ENCODE results near the gene SLC25A26. TPM values are rescaled to one million over a fixed set of nuclear protein-coding genes. Genes with fewer than 3 reads are reported as not detected.

The SLC25A26 gene
- total RNA-seq, 2 experiments from 2014 or later: 22.6 TPM

- ChIA-PET CTCF (interaction anchor here (1.4 to 9.4 kb wide), 2 partner anchors 122 to 562 kb away, joined by 5 to 180 read pairs; no protein-coding TSS in a partner anchor), POLR2A (no interaction called here)
- H3K27me3 Mint-ChIP-seq: no peaks in the 10 kb centered on the region
- no peaks in the 10 kb centered on the region for H3K9me3 Mint-ChIP-seq
- DNase-seq: no peak
- H3K36me3 Mint-ChIP-seq: peaks cover 6% of the 10 kb centered on the region
- H3K27ac Mint-ChIP-seq: no peak overlapping the region
- intact Hi-C loops (cut with micrococcal nuclease): no loop called here
- no peak overlapping the region for H3K4me3 Mint-ChIP-seq
- peaks cover 6% of the 10 kb centered on the region for H3K4me1 Mint-ChIP-seq (ENCODE audit: low read depth)
Observed at GRCh38 chr3:66256806-66257205, 36.0 kb downstream of the SLC25A26 start.

- no peak for DNase-seq
- no peak overlapping the region for H3K27ac Mint-ChIP-seq
- H3K27me3 Mint-ChIP-seq: no peaks in the 10 kb centered on the region
- H3K36me3 Mint-ChIP-seq: peaks cover 6% of the 10 kb centered on the region
- no peak overlapping the region for H3K4me3 Mint-ChIP-seq
- ChIA-PET CTCF (interaction anchor here (1.1 to 1.6 kb wide), 2 partner anchors 18 to 562 kb away, joined by 4 read pairs; no protein-coding TSS in a partner anchor), POLR2A (no interaction called here)
- H3K4me1 Mint-ChIP-seq (ENCODE audit: low read depth): peaks cover 6% of the 10 kb centered on the region
- intact Hi-C loops (cut with micrococcal nuclease): no loop called here
- H3K9me3 Mint-ChIP-seq: no peaks in the 10 kb centered on the region
Observed at GRCh38 chr3:66259566-66260255, 38.9 kb downstream of the SLC25A26 start.

- Mint-ChIP-seq H3K27me3 (no peaks in the 10 kb centered on the region), H3K27ac (no peak overlapping the region), H3K36me3 (peaks cover 6% of the 10 kb centered on the region), H3K9me3 (no peaks in the 10 kb centered on the region), H3K4me3 (no peak overlapping the region), H3K4me1 (ENCODE audit: low read depth) (peaks cover 7% of the 10 kb centered on the region)
- ChIA-PET POLR2A (no interaction called here), CTCF (interaction anchor here (1.1 to 1.6 kb wide), 2 partner anchors 17 to 561 kb away, joined by 4 read pairs; no protein-coding TSS in a partner anchor)
- DNase-seq: no peak
- intact Hi-C loops (cut with micrococcal nuclease): no loop called here
Observed at GRCh38 chr3:66260431-66260830, 39.6 kb downstream of the SLC25A26 start.

- no peak overlapping the region for H3K27ac Mint-ChIP-seq
- intact Hi-C loops (cut with micrococcal nuclease): no loop called here
- no peaks in the 10 kb centered on the region for H3K9me3 Mint-ChIP-seq
- peaks cover 4% of the 10 kb centered on the region for H3K36me3 Mint-ChIP-seq
- POLR2A ChIA-PET: no interaction called here
- CTCF ChIA-PET: interaction anchor here (1.6 kb wide), 1 partner anchor 16 kb away, joined by 4 read pairs; no protein-coding TSS in a partner anchor
- no peaks in the 10 kb centered on the region for H3K27me3 Mint-ChIP-seq
- no peak overlapping the region for H3K4me3 Mint-ChIP-seq
- no peak for DNase-seq
- H3K4me1 Mint-ChIP-seq (ENCODE audit: low read depth): peaks cover 10% of the 10 kb centered on the region
Observed at GRCh38 chr3:66261355-66261754, 40.6 kb downstream of the SLC25A26 start.

GRCh38 chr3:66265649-66266048 is 44.8 kb downstream of the SLC25A26 start:
- ChIA-PET CTCF (interaction anchor here (1.9 kb wide), 1 partner anchor 557 kb away, joined by 4 read pairs; no protein-coding TSS in a partner anchor), POLR2A (no interaction called here)
- intact Hi-C loops (cut with micrococcal nuclease): no loop called here
- Mint-ChIP-seq H3K27me3 (no peaks in the 10 kb centered on the region), H3K4me3 (no peak overlapping the region), H3K4me1 (ENCODE audit: low read depth) (peaks cover 4% of the 10 kb centered on the region), H3K9me3 (no peaks in the 10 kb centered on the region), H3K27ac (no peak overlapping the region), H3K36me3 (peaks cover 4% of the 10 kb centered on the region)
- DNase-seq: no peak

- no peak for DNase-seq
- Mint-ChIP-seq H3K4me1 (ENCODE audit: low read depth) (peaks cover 4% of the 10 kb centered on the region), H3K9me3 (no peaks in the 10 kb centered on the region), H3K36me3 (peaks cover under 1% of the 10 kb centered on the region), H3K27ac (no peak overlapping the region), H3K4me3 (no peak overlapping the region), H3K27me3 (no peaks in the 10 kb centered on the region)
- intact Hi-C loops (cut with micrococcal nuclease): no loop called here
- ChIA-PET POLR2A (no interaction called here), CTCF (interaction anchor here (2.2 kb wide), 1 partner anchor 111 kb away, joined by 8 read pairs; no protein-coding TSS in a partner anchor)
Observed at GRCh38 chr3:66266551-66266950, 45.8 kb downstream of the SLC25A26 start.

- no peaks in the 10 kb centered on the region for H3K27me3 Mint-ChIP-seq
- no peaks in the 10 kb centered on the region for H3K36me3 Mint-ChIP-seq
- POLR2A ChIA-PET: no interaction called here
- no peaks in the 10 kb centered on the region for H3K9me3 Mint-ChIP-seq
- intact Hi-C loops (cut with micrococcal nuclease): no loop called here
- H3K4me1 Mint-ChIP-seq (ENCODE audit: low read depth): peaks cover 4% of the 10 kb centered on the region
- CTCF ChIA-PET: interaction anchor here (2.2 kb wide), 1 partner anchor 111 kb away, joined by 8 read pairs; no protein-coding TSS in a partner anchor
- no peak overlapping the region for H3K4me3 Mint-ChIP-seq
- DNase-seq: no peak
- H3K27ac Mint-ChIP-seq: no peak overlapping the region
Observed at GRCh38 chr3:66267031-66267430, 46.2 kb downstream of the SLC25A26 start.

- Mint-ChIP-seq H3K36me3 (no peaks in the 10 kb centered on the region), H3K27me3 (no peaks in the 10 kb centered on the region)
- POLR2A ChIA-PET: no interaction called here
Observed at GRCh38 chr3:66267906-66268305, 47.1 kb downstream of the SLC25A26 start.

GRCh38 chr3:66268864-66269263 is 48.1 kb downstream of the SLC25A26 start:
- H3K4me1 Mint-ChIP-seq (ENCODE audit: low read depth): peaks cover 4% of the 10 kb centered on the region
- H3K36me3 Mint-ChIP-seq: peaks cover 4% of the 10 kb centered on the region
- DNase-seq: no peak
- ChIA-PET CTCF (interaction anchor here (1.0 to 1.4 kb wide), 2 partner anchors 15 to 109 kb away, joined by 3 to 4 read pairs; no protein-coding TSS in a partner anchor), POLR2A (no interaction called here)
- no peak overlapping the region for H3K4me3 Mint-ChIP-seq
- H3K9me3 Mint-ChIP-seq: no peaks in the 10 kb centered on the region
- H3K27ac Mint-ChIP-seq: no peak overlapping the region
- no peaks in the 10 kb centered on the region for H3K27me3 Mint-ChIP-seq
- intact Hi-C loops (cut with micrococcal nuclease): no loop called here

More at GRCh38 chr3:66267906-66268305, 47.1 kb downstream of the SLC25A26 start:
- CTCF ChIA-PET: interaction anchor here (1.0 to 2.2 kb wide), 2 partner anchors 14 to 110 kb away, joined by 3 to 8 read pairs; no protein-coding TSS in a partner anchor
- no peak for DNase-seq
- H3K4me1 Mint-ChIP-seq (ENCODE audit: low read depth): peaks cover 4% of the 10 kb centered on the region
- no peak overlapping the region for H3K4me3 Mint-ChIP-seq
- H3K9me3 Mint-ChIP-seq: no peaks in the 10 kb centered on the region
- H3K27ac Mint-ChIP-seq: no peak overlapping the region
- intact Hi-C loops (cut with micrococcal nuclease): no loop called here

GRCh38 chr3:66269411-66269810 is 48.6 kb downstream of the SLC25A26 start:
- Mint-ChIP-seq H3K36me3 (peaks cover 4% of the 10 kb centered on the region), H3K27ac (no peak overlapping the region), H3K9me3 (no peaks in the 10 kb centered on the region), H3K4me1 (ENCODE audit: low read depth) (peaks cover 4% of the 10 kb centered on the region), H3K27me3 (no peaks in the 10 kb centered on the region), H3K4me3 (no peak overlapping the region)
- ChIA-PET POLR2A (no interaction called here), CTCF (interaction anchor here (1.4 to 2.3 kb wide), 2 partner anchors 15 to 109 kb away, joined by 4 to 9 read pairs; no protein-coding TSS in a partner anchor)
- intact Hi-C loops (cut with micrococcal nuclease): no loop called here
- DNase-seq: no peak

GRCh38 chr3:66270288-66270687 is 49.5 kb downstream of the SLC25A26 start:
- Mint-ChIP-seq H3K4me3 (no peak overlapping the region), H3K9me3 (no peaks in the 10 kb centered on the region), H3K36me3 (peaks cover 4% of the 10 kb centered on the region), H3K27ac (no peak overlapping the region), H3K4me1 (ENCODE audit: low read depth) (peaks cover 4% of the 10 kb centered on the region), H3K27me3 (no peaks in the 10 kb centered on the region)
- intact Hi-C loops (cut with micrococcal nuclease): no loop called here
- CTCF ChIA-PET: interaction anchor here (1.0 to 2.3 kb wide), 4 partner anchors 16 to 137 kb away, joined by 3 to 9 read pairs (median 4); no protein-coding TSS in a partner anchor
- no peak for DNase-seq
- POLR2A ChIA-PET: no interaction called here

GRCh38 chr3:66270701-66271100 is 49.9 kb downstream of the SLC25A26 start:
- H3K4me1 Mint-ChIP-seq (ENCODE audit: low read depth): peaks cover 1% of the 10 kb centered on the region
- no peaks in the 10 kb centered on the region for H3K27me3 Mint-ChIP-seq
- H3K27ac Mint-ChIP-seq: no peak overlapping the region
- no peaks in the 10 kb centered on the region for H3K9me3 Mint-ChIP-seq
- no peak for DNase-seq
- ChIA-PET CTCF (interaction anchor here (1.0 to 2.3 kb wide), 3 partner anchors 16 to 137 kb away, joined by 3 to 9 read pairs (median 5); no protein-coding TSS in a partner anchor), POLR2A (no interaction called here)
- H3K4me3 Mint-ChIP-seq: no peak overlapping the region
- intact Hi-C loops (cut with micrococcal nuclease): no loop called here
- peaks cover 4% of the 10 kb centered on the region for H3K36me3 Mint-ChIP-seq
